Measurements from ENCODE around the gene RANBP17.
"Not testable (repeated sequence)": the region's sequence is repeated elsewhere in the genome, so short reads cannot be mapped to it uniquely, and the experiment has no call there.

The RANBP17 gene

GRCh38 chr5:170861917-170862766 is at the start of gene RANBP17:
Gene RANBP17 (plus strand): TSS chr5:170862018.
- no peak for DNase-seq

GRCh38 chr5:170813231-170813630 is 48.6 kb upstream of the RANBP17 start:
- no peak for DNase-seq

GRCh38 chr5:170817195-170817594 is 44.6 kb upstream of the RANBP17 start:
- no peak for DNase-seq

- no peak for DNase-seq
These were observed 43.6 kb upstream of the RANBP17 start for GRCh38 chr5:170818232-170818631.

GRCh38 chr5:170819824-170820223 is 42.0 kb upstream of the RANBP17 start:
- DNase-seq, result no peak

- no peak for DNase-seq
These were observed 40.5 kb upstream of the RANBP17 start for GRCh38 chr5:170821257-170821800.

GRCh38 chr5:170826117-170826516 is 35.7 kb upstream of the RANBP17 start:
- no peak for DNase-seq

GRCh38 chr5:170832241-170832640 is 29.6 kb upstream of the RANBP17 start:
- DNase-seq, result no peak

GRCh38 chr5:170833981-170834380 is 27.8 kb upstream of the RANBP17 start:
- not testable (repeated sequence) for DNase-seq

- DNase-seq, result no peak
These were observed 25.6 kb upstream of the RANBP17 start for GRCh38 chr5:170836226-170836625.

- no peak for DNase-seq
These were observed 17.9 kb upstream of the RANBP17 start for GRCh38 chr5:170843870-170844269.

- no peak for DNase-seq
These were observed 17.2 kb upstream of the RANBP17 start for GRCh38 chr5:170844651-170845050.

GRCh38 chr5:170846416-170846815 is 15.4 kb upstream of the RANBP17 start:
- no peak for DNase-seq

- no peak for DNase-seq
These were observed 15.0 kb upstream of the RANBP17 start for GRCh38 chr5:170846846-170847245.

- DNase-seq, result no peak
These were observed 13.8 kb upstream of the RANBP17 start for GRCh38 chr5:170848033-170848432.

- no peak for DNase-seq
These were observed 12.4 kb upstream of the RANBP17 start for GRCh38 chr5:170849374-170849773.

GRCh38 chr5:170854566-170854965 is 7.3 kb upstream of the RANBP17 start:
- DNase-seq, result no peak

- DNase-seq, result no peak
These were observed 4.8 kb upstream of the RANBP17 start for GRCh38 chr5:170857066-170857465.

- no peak for DNase-seq
These were observed 1.4 kb upstream of the RANBP17 start for GRCh38 chr5:170860415-170860814.

GRCh38 chr5:170860818-170861666 is 776 bp upstream of the RANBP17 start:
- no peak for DNase-seq

- no peak for DNase-seq
These were observed 226 bp upstream of the RANBP17 start for GRCh38 chr5:170861667-170861916.

- DNase-seq, result no peak
These were observed 1.8 kb downstream of the RANBP17 start for GRCh38 chr5:170863646-170864045.

- no peak for DNase-seq
These were observed 3.8 kb downstream of the RANBP17 start for GRCh38 chr5:170865622-170866021.

GRCh38 chr5:170867825-170868224 is 6.0 kb downstream of the RANBP17 start:
- no peak for DNase-seq

All from CD4-positive, alpha-beta T cell treated with Interleukin-4 for 4 hours (primary cell).